CD14-positive monocyte (primary cell): ENCODE results near the gene AFAP1L1. TPM values are rescaled to one million over a fixed set of nuclear protein-coding genes. Genes with fewer than 3 reads are reported as not detected.

ENCODE experiments used
- DNase-seq, 3 donors: peaks; one replicate each; pipeline ENCODE4 v3.0.0-alpha.2; 2011 to 2022
- H2AFZ ChIP-seq: 2 replicates; pipeline ENCODE4 v1.6.0; 2012; ENCODE audit warnings: mild to moderate bottlenecking, low read depth, low read length, inconsistent platforms; ENCODE audit not compliant: insufficient read depth, poor library complexity, severe bottlenecking
- H3K27ac ChIP-seq, 2 donors: 1 replicate in 1 of 2; 2 replicates in 1 of 2; pipeline ENCODE4 v1.5.1; 2012 to 2013; ENCODE audit warnings: low read length in 2 of 2, control low read depth in 1 of 2, inconsistent platforms in 1 of 2, low read depth in 1 of 2, mild to moderate bottlenecking in 1 of 2
- H3K27me3 ChIP-seq, 2 donors: one replicate each; pipeline versions ENCODE4 v1.6.0 to v1.6.1; 2011 to 2013; ENCODE audit warnings: low read length in 2 of 2; ENCODE audit not compliant: control insufficient read depth in 2 of 2, insufficient read depth in 2 of 2
- H3K36me3 ChIP-seq, 2 donors: replicated peaks in 1 of 2; 1 replicate in 1 of 2; 2 replicates in 1 of 2; pipeline versions ENCODE4 v1.5.1 to v1.6.1; 2012 to 2013; ENCODE audit warnings: low read length in 2 of 2, control low read depth in 1 of 2, inconsistent platforms in 1 of 2, mild to moderate bottlenecking in 1 of 2; ENCODE audit not compliant: insufficient read depth in 2 of 2, control insufficient read depth in 1 of 2
- H3K4me1 ChIP-seq, 2 donors: 1 replicate in 1 of 2; 2 replicates in 1 of 2; pipeline versions ENCODE4 v1.5.1 to v1.6.1; 2012 to 2013; ENCODE audit warnings: low read length in 2 of 2, control low read depth in 1 of 2, inconsistent platforms in 1 of 2, mild to moderate bottlenecking in 1 of 2, moderate library complexity in 1 of 2; ENCODE audit not compliant: insufficient read depth in 2 of 2, control insufficient read depth in 1 of 2
- H3K4me2 ChIP-seq: replicated peaks from 2 replicates; pipeline ENCODE3; 2012; ENCODE audit warnings: low read length, moderate library complexity, mild to moderate bottlenecking; ENCODE audit not compliant: poor library complexity, severe bottlenecking; ENCODE audit errors: extremely low read depth
- H3K4me3 ChIP-seq, 3 experiments: fragments of 200-600 bp in 1 of 3; sonication (generic) in 1 of 3; replicated peaks in 1 of 3; 1 replicate in 2 of 3; 2 replicates in 1 of 3; pipeline ENCODE4 v1.5.1; 2011 to 2013; ENCODE audit warnings: low read length in 3 of 3, mild to moderate bottlenecking in 3 of 3, control low read depth in 2 of 3, low read depth in 2 of 3, inconsistent platforms in 1 of 3, moderate library complexity in 1 of 3
- H3K79me2 ChIP-seq: 2 replicates; pipeline ENCODE4 v1.6.0; 2012; ENCODE audit warnings: mild to moderate bottlenecking, control low read depth, inconsistent platforms, low read length, moderate library complexity; ENCODE audit not compliant: insufficient read depth
- H3K9ac ChIP-seq: 2 replicates; pipeline ENCODE4 v1.6.0; 2017; ENCODE audit warnings: low read length, mild to moderate bottlenecking; ENCODE audit not compliant: insufficient read depth, poor library complexity, severe bottlenecking
- H3K9me3 ChIP-seq, 2 donors: replicated peaks in 1 of 2; 1 replicate in 1 of 2; 2 replicates in 1 of 2; pipeline versions ENCODE4 v1.5.1 to v1.6.1; 2012 to 2013; ENCODE audit warnings: low read length in 2 of 2, control low read depth in 1 of 2; ENCODE audit not compliant: control insufficient read depth in 1 of 2, insufficient read depth in 1 of 2
- H4K20me1 ChIP-seq: 2 replicates; pipeline ENCODE4 v1.6.0; 2012; ENCODE audit warnings: mild to moderate bottlenecking, low read length, control low read depth, moderate library complexity; ENCODE audit not compliant: insufficient read depth
- H3K27ac Mint-ChIP-seq, 7 donors: one replicate each; pipeline ENCODE4 v1.8.0; 2020; ENCODE audit warnings: mild to moderate bottlenecking in 7 of 7, mixed read lengths in 7 of 7, moderate library complexity in 6 of 7, inconsistent platforms in 2 of 7
- H3K27me3 Mint-ChIP-seq, 3 donors: one replicate each; pipeline ENCODE4 v1.8.0; 2021 to 2022; ENCODE audit warnings: low read depth in 3 of 3, mild to moderate bottlenecking in 3 of 3, mixed read lengths in 3 of 3, moderate library complexity in 3 of 3, inconsistent platforms in 1 of 3
- H3K36me3 Mint-ChIP-seq, 2 donors: one replicate each; pipeline ENCODE4 v1.8.0; 2020; ENCODE audit warnings: mixed read lengths in 2 of 2, inconsistent platforms in 1 of 2, mild to moderate bottlenecking in 1 of 2
- H3K4me1 Mint-ChIP-seq: one replicate; pipeline ENCODE4 v1.8.0; 2020; ENCODE audit warnings: mild to moderate bottlenecking, mixed read lengths
- H3K4me3 Mint-ChIP-seq, 2 donors: one replicate each; pipeline ENCODE4 v1.8.0; 2020; ENCODE audit warnings: mild to moderate bottlenecking in 2 of 2, mixed read lengths in 2 of 2, moderate library complexity in 1 of 2
- H3K9me3 Mint-ChIP-seq, 7 donors: one replicate each; pipeline ENCODE4 v1.8.0; 2020 to 2022; ENCODE audit warnings: mixed read lengths in 7 of 7, mild to moderate bottlenecking in 6 of 7, moderate library complexity in 6 of 7, inconsistent platforms in 2 of 7
- WGBS: methylation state at CpG from one replicate; pipeline ENCODE4 v1.1.5; 2013; ENCODE audit warnings: missing lambda C conversion rate; ENCODE audit not compliant: insufficient coverage; 5-methylcytosine and 5-hydroxymethylcytosine counted together
- intact Hi-C, 2 donors: fragments of 100-400 bp; cut with micrococcal nuclease; formaldehyde crosslinking; loops; one replicate each; pipeline versions ENCODE4 v1.15.0 to v1.15.1; 2023
- polyA plus RNA-seq, 3 donors: library from polyadenylated mRNA; depleted of rRNA in 1 of 3; unstranded in 2 of 3; stranded (reverse) in 1 of 3; fragments of 300-500 nt in 2 of 3; fragments of >200 nt in 1 of 3; fragmentation: Illumina TruSeq in 2 of 3; gene quantifications; 1 replicate in 2 of 3; 2 replicates in 1 of 3; pipeline ENCODE4 v1.2.3, GENCODE V29; 2012 to 2021
- TF ChIP-seq, protein P1 (sequence below): fragments of 200-600 bp; IDR thresholded peaks from one replicate; pipeline ENCODE4 v1.8.0; 2022; ENCODE audit warnings: antibody characterized with exemption, mild to moderate bottlenecking

AFAP1L1 gene
- polyA plus RNA-seq, 3 donors = not detected

GRCh38 chr5:149366169-149366729, 94.6 kb downstream of the AFAP1L1 start:
- no peaks in the 10 kb centered on the region for H3K27me3 ChIP-seq
- no peak overlapping the region for H3K4me2 ChIP-seq
- H4K20me1 ChIP-seq = no peaks in the 10 kb centered on the region
- Mint-ChIP-seq H3K4me1 (peaks cover 13% of the 10 kb centered on the region), H3K4me3 (no peak overlapping the region), H3K36me3 (peaks cover 19 to 28% of the 10 kb centered on the region in 2 donors), H3K9me3 (no peaks in the 10 kb centered on the region), H3K27ac (no peak overlapping the region), H3K27me3 (peaks cover 0 to 4% (median 2%) of the 10 kb centered on the region in 3 donors)
- H3K4me3 ChIP-seq = no peak overlapping the region
- DNase-seq = no peak
- TF ChIP-seq, protein P1, sequence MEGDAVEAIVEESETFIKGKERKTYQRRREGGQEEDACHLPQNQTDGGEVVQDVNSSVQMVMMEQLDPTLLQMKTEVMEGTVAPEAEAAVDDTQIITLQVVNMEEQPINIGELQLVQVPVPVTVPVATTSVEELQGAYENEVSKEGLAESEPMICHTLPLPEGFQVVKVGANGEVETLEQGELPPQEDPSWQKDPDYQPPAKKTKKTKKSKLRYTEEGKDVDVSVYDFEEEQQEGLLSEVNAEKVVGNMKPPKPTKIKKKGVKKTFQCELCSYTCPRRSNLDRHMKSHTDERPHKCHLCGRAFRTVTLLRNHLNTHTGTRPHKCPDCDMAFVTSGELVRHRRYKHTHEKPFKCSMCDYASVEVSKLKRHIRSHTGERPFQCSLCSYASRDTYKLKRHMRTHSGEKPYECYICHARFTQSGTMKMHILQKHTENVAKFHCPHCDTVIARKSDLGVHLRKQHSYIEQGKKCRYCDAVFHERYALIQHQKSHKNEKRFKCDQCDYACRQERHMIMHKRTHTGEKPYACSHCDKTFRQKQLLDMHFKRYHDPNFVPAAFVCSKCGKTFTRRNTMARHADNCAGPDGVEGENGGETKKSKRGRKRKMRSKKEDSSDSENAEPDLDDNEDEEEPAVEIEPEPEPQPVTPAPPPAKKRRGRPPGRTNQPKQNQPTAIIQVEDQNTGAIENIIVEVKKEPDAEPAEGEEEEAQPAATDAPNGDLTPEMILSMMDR = no peak
- H3K9me3 ChIP-seq = no peaks in the 10 kb centered on the region
- intact Hi-C loops = loop anchor here in 1 of 2 donors (5.0 kb wide), 1 partner anchor 201 kb away; no protein-coding TSS in a partner anchor
- no peak overlapping the region for H3K9ac ChIP-seq
- H3K36me3 ChIP-seq = peaks cover 2 to 6% of the 10 kb centered on the region in 2 donors
- no peaks in the 10 kb centered on the region for H3K79me2 ChIP-seq
- H3K4me1 ChIP-seq = no peaks in the 10 kb centered on the region
- H3K27ac ChIP-seq = no peak overlapping the region
- WGBS = no CpG with 5 or more reads among the region's 1 CpG
- no peak overlapping the region for H2AFZ ChIP-seq

DNA sequence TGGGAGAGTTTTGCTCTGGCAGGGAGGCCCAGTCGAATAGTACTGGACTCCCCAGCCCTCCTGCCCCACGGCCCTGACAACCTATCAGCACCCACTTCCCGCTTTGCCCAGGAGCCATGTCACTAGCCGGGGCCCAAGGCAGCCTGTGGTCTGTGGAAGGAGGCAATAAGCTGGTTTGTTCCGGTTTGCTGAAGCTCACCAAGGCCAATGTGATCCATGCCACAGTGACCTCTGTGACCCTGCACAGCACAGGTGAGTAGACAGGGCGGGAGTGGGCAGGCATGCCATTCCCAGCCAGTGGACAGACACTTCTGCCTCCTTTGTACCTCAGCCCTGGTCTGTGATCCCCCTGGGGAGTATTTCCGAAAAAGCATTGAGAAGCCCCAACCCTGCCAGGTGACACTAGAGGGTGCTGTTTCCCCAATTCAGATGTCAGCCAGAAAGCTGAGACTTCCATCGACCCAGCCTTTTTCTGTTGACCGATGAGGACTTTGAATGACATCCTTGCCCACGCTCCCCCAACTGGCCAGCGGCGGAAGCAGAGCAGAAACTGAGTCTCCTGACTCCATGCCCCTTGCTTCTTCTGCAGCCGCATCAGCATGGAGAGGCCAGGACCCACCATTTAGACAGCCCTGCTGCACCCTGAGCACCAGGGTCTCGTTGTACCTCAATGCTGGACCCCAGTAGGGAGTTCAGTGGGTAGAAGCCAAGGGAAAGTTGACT, 95.8 kb downstream of the AFAP1L1 start:
- Mint-ChIP-seq H3K4me1 (peaks cover 13% of the 10 kb centered on the region), H3K9me3 (no peaks in the 10 kb centered on the region), H3K4me3 (no peak overlapping the region), H3K27me3 (peaks cover 0 to 4% (median 2%) of the 10 kb centered on the region in 3 donors), H3K27ac (peak overlapping the region in 1 of 7 donors; percentile 72), H3K36me3 (peaks cover 19 to 28% of the 10 kb centered on the region in 2 donors)
- DNase-seq = peak; percentile 22 to 41 (median 41)
- Histone ChIP-seq H3K9ac (no peak overlapping the region), H3K4me3 (no peak overlapping the region), H3K36me3 (peaks cover 2 to 6% of the 10 kb centered on the region in 2 donors), H3K27ac (no peak overlapping the region), H3K79me2 (no peaks in the 10 kb centered on the region), H3K4me2 (no peak overlapping the region), H3K4me1 (no peaks in the 10 kb centered on the region), H4K20me1 (no peaks in the 10 kb centered on the region), H3K27me3 (no peaks in the 10 kb centered on the region), H3K9me3 (no peaks in the 10 kb centered on the region), H2AFZ (no peak overlapping the region)
- 52% methylated on average over 9 of the region's 14 CpGs for WGBS
- intact Hi-C loops = loop anchor here in 1 of 2 donors (5.0 kb wide), 1 partner anchor 200 kb away; no protein-coding TSS in a partner anchor
- TF ChIP-seq, protein P1 = peak; percentile 79
